HG02885 (cell line): ENCODE measurements around the gene PIM2.

ENCODE experiments used
- ATAC-seq: cut with Tn5 transposase; IDR thresholded peaks from one replicate; pipeline ENCODE4 v1.9.1; 2021; ENCODE audit warnings: mild to moderate bottlenecking; ENCODE audit not compliant: unreplicated experiment, poor library complexity

PIM2 gene

GRCh38 chrX:48936429-48937053, 17.7 kb upstream of the PIM2 start:
- no peak for ATAC-seq

- ATAC-seq, result no peak
Measured at GRCh38 chrX:48935301-48935670, 16.5 kb upstream of the PIM2 start.

- no peak for ATAC-seq
Measured at GRCh38 chrX:48934581-48935300, 15.9 kb upstream of the PIM2 start.

GRCh38 chrX:48933757-48934156, 14.9 kb upstream of the PIM2 start:
- ATAC-seq, result no peak

GRCh38 chrX:48927736-48928382, 9.0 kb upstream of the PIM2 start:
- no peak for ATAC-seq

GRCh38 chrX:48927123-48927522, 8.3 kb upstream of the PIM2 start:
- ATAC-seq, result no peak

GRCh38 chrX:48924270-48924669, 5.4 kb upstream of the PIM2 start:
- ATAC-seq, result no peak

- ATAC-seq, result no peak
Measured at GRCh38 chrX:48923771-48924170, 4.9 kb upstream of the PIM2 start.

GRCh38 chrX:48920718-48921104, 1.9 kb upstream of the PIM2 start:
- no peak for ATAC-seq

- ATAC-seq, result no peak
Measured at GRCh38 chrX:48919947-48920717, 1.3 kb upstream of the PIM2 start.

GRCh38 chrX:48919360-48919841, 577 bp upstream of the PIM2 start:
- no peak for ATAC-seq

GRCh38 chrX:48918301-48918642, 552 bp downstream of the PIM2 start:
- no peak for ATAC-seq

GRCh38 chrX:48917139-48918001, 1.5 kb downstream of the PIM2 start:
- ATAC-seq, result peak; percentile 49

GRCh38 chrX:48914593-48915493, 4.0 kb downstream of the PIM2 start:
- ATAC-seq, result no peak

GRCh38 chrX:48913605-48914366, 5.0 kb downstream of the PIM2 start:
- no peak for ATAC-seq

GRCh38 chrX:48911412-48912182, 7.2 kb downstream of the PIM2 start, which contains the start of gene SLC35A2:
SLC35A2 (minus strand) TSS chrX:48911646; CDS start chrX:48911636, 10 bp downstream.
- ATAC-seq, result peak; percentile 74

- no peak for ATAC-seq
Measured at GRCh38 chrX:48910926-48911411, 7.9 kb downstream of the PIM2 start.
